ENCODE measurements around the gene NCOR2. TPM values are rescaled to one million over a fixed set of nuclear protein-coding genes. Genes with fewer than 3 reads are reported as not detected.

Gene NCOR2
- total RNA-seq (100 to 1,000 TPM in 3 of 6 donors, 10 to 100 TPM in 3; 97.7 to 148 (median 101) TPM), polyA plus RNA-seq (10 to 100 TPM; 49.6 to 91.6 TPM)

DNA sequence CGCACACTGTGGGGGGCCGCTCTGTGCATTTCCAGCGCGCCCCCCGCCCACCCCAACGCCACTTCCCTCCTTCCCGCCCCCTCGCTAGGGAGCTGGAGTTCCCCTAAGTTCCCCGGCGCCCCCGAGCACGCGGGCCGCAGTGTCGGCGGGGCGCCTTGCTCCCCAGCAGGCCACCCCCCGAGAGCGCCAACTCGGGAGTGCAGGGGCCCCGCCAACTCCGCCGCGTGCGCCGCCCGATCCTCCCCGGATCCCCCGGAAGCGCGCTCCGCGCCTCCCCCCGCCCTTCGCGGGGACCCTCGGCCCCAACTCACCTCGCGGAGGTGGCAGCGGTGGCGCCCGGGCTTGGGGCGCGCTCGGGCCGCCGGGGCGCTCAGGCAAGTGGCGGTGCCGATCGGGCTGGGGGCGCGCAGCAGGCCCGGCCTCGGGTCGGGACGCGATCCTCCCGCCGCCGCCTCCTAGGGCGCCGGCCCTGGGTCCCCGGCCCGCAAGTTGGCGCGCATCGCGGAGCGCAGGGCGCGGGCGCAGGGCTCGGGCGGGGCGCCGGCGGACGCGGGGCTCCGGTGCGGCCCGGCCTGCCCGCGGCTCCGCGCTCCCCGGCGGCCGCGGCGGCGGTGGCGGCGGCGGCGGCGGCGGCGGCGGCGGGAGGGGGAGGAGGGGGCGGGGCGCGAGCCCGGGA lies at the start of gene NCOR2:
TSS of gene NCOR2 (minus strand) at position 616 of the 676 bp plus-strand sequence. CDS start 72,361 bp downstream, outside the sequence.
- DNase-seq (peak in 3 of 6 donors; percentile 41 to 74 (median 65)), FAIRE-seq (no peak), ATAC-seq (peak in 3 of 4 donors; percentile 2 to 18 (median 17))
- intact Hi-C loops (cut with DNase I) = no loop called here
- Histone ChIP-seq H3K4me3 (peak within 1 kb of the TSS; percentile 71 to 97 (median 84)), H3K27ac (peak within 1 kb of the TSS; percentile 82 to 91 (median 86)), H3K9me3 (no peaks in the 10 kb centered on the region), H3K27me3 (no peaks in the 10 kb centered on the region), H3K4me1 (peaks cover 3 to 10% (median 7%) of the 10 kb centered on the region in 3 donors), H3K36me3 (no peaks in the 10 kb centered on the region)
- TF ChIP-seq, protein P1, sequence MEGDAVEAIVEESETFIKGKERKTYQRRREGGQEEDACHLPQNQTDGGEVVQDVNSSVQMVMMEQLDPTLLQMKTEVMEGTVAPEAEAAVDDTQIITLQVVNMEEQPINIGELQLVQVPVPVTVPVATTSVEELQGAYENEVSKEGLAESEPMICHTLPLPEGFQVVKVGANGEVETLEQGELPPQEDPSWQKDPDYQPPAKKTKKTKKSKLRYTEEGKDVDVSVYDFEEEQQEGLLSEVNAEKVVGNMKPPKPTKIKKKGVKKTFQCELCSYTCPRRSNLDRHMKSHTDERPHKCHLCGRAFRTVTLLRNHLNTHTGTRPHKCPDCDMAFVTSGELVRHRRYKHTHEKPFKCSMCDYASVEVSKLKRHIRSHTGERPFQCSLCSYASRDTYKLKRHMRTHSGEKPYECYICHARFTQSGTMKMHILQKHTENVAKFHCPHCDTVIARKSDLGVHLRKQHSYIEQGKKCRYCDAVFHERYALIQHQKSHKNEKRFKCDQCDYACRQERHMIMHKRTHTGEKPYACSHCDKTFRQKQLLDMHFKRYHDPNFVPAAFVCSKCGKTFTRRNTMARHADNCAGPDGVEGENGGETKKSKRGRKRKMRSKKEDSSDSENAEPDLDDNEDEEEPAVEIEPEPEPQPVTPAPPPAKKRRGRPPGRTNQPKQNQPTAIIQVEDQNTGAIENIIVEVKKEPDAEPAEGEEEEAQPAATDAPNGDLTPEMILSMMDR (IDR thresholded peaks at IDR 0.05) = no peak
- 1% methylated on average over 10 to 86 of the region's 106 CpGs for WGBS, 2 donors

DNA sequence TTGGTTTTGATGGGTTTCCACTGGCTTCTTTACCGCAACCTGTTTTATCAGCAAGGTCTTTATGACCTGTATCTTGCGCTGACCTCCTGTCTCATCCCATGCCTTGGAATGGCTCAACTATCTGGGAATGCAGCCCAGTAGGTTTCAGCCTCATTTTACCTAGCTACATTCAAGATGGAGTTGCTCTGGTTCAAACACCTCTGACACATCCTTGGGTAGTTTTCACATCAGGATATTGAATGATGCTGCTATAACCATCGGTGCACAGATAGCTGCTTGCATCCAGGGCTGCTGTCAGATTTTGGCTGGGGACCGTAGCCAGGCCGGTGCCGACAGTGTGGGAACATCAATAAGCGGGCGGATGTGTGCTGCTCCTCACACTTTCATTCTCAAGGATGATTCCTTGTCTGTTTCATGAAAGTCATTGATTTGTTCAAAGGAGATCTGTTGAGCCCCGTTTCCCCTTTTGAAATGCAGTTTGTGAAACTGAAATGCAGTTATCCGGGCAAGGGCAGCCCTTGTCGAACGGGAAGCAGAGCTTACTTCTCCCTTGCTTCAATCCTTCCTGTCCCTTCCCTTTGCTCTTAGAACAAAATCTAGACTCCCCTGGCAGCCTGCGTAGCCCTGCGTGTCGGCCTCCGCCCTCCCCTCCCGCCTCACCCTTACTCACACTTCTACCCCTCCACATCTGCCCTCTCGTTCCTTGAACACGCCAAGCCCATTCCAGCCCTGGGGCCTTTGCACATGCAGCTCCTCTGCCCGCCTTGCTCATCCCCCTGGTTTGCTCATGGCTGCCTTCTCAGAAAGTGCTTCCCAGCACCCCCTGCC lies 49.2 kb upstream of the NCOR2 start:
- H3K4me1 ChIP-seq = peaks cover 0 to 3% (median 0%) of the 10 kb centered on the region in 3 donors
- WGBS, 2 donors = 79 to 84% methylated on average over 20 of the region's 20 CpGs
- ATAC-seq (no peak), DNase-seq (peak in 1 of 6 donors; percentile 32), FAIRE-seq (no peak)
- H3K36me3 ChIP-seq = no peaks in the 10 kb centered on the region
- H3K27me3 ChIP-seq = no peaks in the 10 kb centered on the region
- H3K27ac ChIP-seq = no peak overlapping the region
- no peaks in the 10 kb centered on the region for H3K9me3 ChIP-seq
- H3K4me3 ChIP-seq = no peak overlapping the region
- TF ChIP-seq, protein P1 (IDR thresholded peaks at IDR 0.05) = no peak
- intact Hi-C loops (cut with DNase I) = no loop called here

DNA sequence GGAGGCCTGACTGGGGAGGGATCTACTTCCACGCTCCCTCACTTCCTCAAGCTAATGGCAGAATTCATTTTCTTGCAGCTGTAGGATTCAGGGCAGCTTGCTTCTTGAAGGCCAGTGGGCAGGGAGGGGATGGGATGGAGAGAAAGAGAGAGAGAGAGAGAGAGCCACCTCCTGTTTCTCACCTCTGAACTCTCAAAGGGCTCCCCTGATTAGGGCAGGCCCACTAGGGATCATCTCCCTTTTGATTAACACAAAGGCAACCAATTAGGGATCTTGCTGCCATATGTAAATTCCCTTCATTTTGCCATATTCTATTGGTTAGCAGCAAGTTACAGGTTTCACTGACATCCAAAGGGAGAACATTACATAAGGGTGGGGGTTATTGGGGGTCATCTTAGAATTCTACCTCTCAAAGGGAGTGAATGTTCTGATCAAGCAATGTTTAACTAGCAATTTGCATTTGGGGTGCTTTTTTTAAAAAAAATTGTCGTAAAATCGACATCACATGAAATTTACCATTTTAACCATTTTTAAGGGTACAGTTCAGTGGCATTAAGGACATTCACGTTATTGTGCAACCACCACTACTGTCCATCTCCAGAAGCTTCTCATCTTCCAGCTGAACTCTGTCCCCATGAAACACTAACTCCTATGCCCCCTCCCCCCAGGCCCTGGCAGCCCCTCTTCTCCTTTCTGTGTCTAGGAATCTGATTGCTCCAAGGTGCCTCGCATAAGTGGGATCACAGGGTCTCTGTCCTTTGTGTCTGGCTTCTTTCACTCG lies 47.3 kb upstream of the NCOR2 start:
- Histone ChIP-seq H3K4me3 (no peak overlapping the region), H3K4me1 (peaks cover 0 to 2% (median 0%) of the 10 kb centered on the region in 3 donors), H3K27me3 (no peaks in the 10 kb centered on the region), H3K27ac (no peak overlapping the region), H3K36me3 (no peaks in the 10 kb centered on the region), H3K9me3 (no peaks in the 10 kb centered on the region)
- FAIRE-seq (no peak), DNase-seq (no peak), ATAC-seq (no peak)
- intact Hi-C loops (cut with DNase I) = no loop called here
- WGBS, 2 donors = 88 to 95% methylated on average over 6 of the region's 6 CpGs
- TF ChIP-seq, protein P1 (IDR thresholded peaks at IDR 0.05) = no peak

DNA sequence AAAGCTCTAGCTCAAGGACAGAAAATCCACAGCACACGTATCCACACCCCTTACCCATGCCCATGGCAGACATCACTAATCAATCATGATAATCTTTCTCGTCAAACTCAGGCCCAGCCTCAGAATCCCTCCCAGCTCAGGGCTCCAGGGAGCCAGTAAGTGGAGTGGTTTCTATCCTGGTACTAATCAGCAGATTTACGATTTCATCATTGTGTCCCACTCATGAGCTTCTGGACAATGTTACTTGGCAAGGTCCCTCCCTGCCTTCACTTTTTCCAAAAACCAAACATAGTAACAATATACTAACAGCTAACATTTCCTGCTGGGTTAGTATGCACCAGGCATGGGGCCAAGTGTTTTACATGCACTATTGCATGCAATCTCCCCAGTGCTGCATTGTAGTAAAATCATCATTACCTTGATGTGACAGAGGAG lies 45.8 kb upstream of the NCOR2 start:
- Histone ChIP-seq H3K27ac (no peak overlapping the region), H3K27me3 (no peaks in the 10 kb centered on the region), H3K4me3 (no peak overlapping the region), H3K36me3 (no peaks in the 10 kb centered on the region), H3K4me1 (peaks cover 7 to 17% (median 14%) of the 10 kb centered on the region in 3 donors), H3K9me3 (no peaks in the 10 kb centered on the region)
- no peak for ATAC-seq
- FAIRE-seq = no peak
- TF ChIP-seq, protein P1 (IDR thresholded peaks at IDR 0.05) = no peak
- intact Hi-C loops (cut with DNase I) = no loop called here
- DNase-seq = no peak
- 63 to 69% methylated on average over 3 of the region's 3 CpGs for WGBS, 2 donors

Measured in pancreas (tissue), 10 donors.